Measurements from ENCODE around the gene NCK2. TPM values are rescaled to one million over a fixed set of nuclear protein-coding genes. Genes with fewer than 3 reads are reported as not detected.
A peak's percentile ranks its signal among the peaks of the same experiment; 100 is the strongest.

The NCK2 gene
- total and polyA plus RNA-seq, 10 of the 15 experiments (the other 5 are each of a cell fraction or from before 2014, with no cell fraction given) = 1.2 to 30.9 (median 14.1) TPM

DNA sequence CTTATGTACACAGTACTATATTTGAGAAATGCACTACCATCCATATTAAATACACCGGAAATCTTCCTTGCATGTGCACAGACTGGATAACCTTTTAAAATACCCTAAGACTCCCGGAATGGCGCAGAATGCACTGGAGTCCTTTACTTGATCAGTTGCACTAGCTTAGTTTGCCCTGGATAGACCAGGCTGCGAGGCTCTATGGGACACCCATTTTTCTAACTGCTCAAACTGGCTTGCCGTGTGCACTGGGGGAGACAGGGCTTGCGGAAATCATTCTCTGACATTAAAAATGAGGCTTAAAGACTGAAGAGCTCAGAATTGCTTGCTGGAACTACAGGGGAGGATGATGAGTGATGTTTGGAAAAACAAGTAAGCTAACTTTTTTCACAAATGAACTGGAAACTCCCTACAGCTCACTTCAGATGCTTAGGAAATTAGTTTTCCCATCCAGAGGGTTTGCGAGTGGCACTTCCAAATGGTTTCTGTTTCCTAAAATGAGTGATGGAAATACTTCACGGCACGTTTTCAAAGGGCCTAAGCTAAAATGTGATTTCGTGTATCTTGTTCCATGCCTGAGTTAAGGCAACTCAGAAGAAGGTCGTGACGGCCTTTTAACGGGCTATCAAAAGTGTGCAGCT, 2.7 kb downstream of the NCK2 start:
- H3K4me3 ChIP-seq = peak overlapping the region; percentile 81
- no peaks in the 10 kb centered on the region for H3K27me3 ChIP-seq (replicated peaks in 1 of 2; ENCODE audit: control insufficient read depth in 2 of 2, insufficient read depth in 2 of 2, low read length in 1 of 2)

More for the DNA sequence above, 2.7 kb downstream of the NCK2 start:
- peaks cover 65% of the 10 kb centered on the region for H3K79me2 ChIP-seq (ENCODE audit: control insufficient read depth, insufficient read depth, low read length)
- in situ Hi-C loops (cut with MboI) (no loop called here), intact Hi-C loops (cut with micrococcal nuclease; ENCODE audit: unreplicated experiment) (loop anchor here (2.0 to 10.0 kb wide), 7 partner anchors 55 to 445 kb away; partner anchors contain the start of genes C2orf49 and UXS1)
- no peak overlapping the region for H2AFZ ChIP-seq (ENCODE audit: control insufficient read depth, low read depth, low read length)
- ChIA-PET SMC1A (ENCODE audit: uncharacterized antibody, unreplicated experiment) (interaction anchor here (0.6 to 7.3 kb wide), 27 partner anchors 8 to 354 kb away, joined by 3 to 70 read pairs (median 5); no protein-coding TSS in a partner anchor), CTCF (interaction anchor here (0.6 to 4.2 kb wide), 21 partner anchors 8 to 379 kb away, joined by 3 to 29 read pairs (median 4); no protein-coding TSS in a partner anchor), RAD21 (ENCODE audit: unreplicated experiment) (interaction anchor here (0.9 to 5.1 kb wide), 14 partner anchors 8 to 339 kb away, joined by 3 to 40 read pairs (median 4); no protein-coding TSS in a partner anchor), POLR2A (interaction anchor here (0.9 to 2.7 kb wide), 4 partner anchors 9 to 127 kb away, joined by 4 to 27 read pairs (median 6); no protein-coding TSS in a partner anchor)
- no peaks in the 10 kb centered on the region for H3K9me3 ChIP-seq (replicated peaks; ENCODE audit: control insufficient read depth, insufficient read depth, low read length)
- peaks cover 31% of the 10 kb centered on the region for H3K4me1 ChIP-seq (ENCODE audit: control insufficient read depth, insufficient read depth, low read length)
- ATAC-seq (no peak), FAIRE-seq (no peak), DNase-seq (ENCODE audit: low read depth, low spot score) (no peak)
- H3K36me3 ChIP-seq (ENCODE audit: control insufficient read depth in 2 of 2, insufficient read depth in 2 of 2, low read length in 1 of 2) = no peaks in the 10 kb centered on the region
- H3K4me2 ChIP-seq (ENCODE audit: control insufficient read depth, insufficient read depth) = peak overlapping the region; percentile 97
- H3K9ac ChIP-seq (ENCODE audit: control insufficient read depth, insufficient read depth, low read length) = peak overlapping the region; percentile 92
- TF ChIP-seq JUNB (IDR thresholded peaks at IDR 0.05) (no peak), EZH2 (IDR thresholded peaks at IDR 0.05; ENCODE audit: borderline replicate concordance, control insufficient read depth, low read depth, low read length) (no peak), SPI1 (IDR thresholded peaks at IDR 0.05; ENCODE audit: borderline replicate concordance, insufficient read depth, low read depth, low read length) (no peak), BACH1 (IDR thresholded peaks at IDR 0.05; ENCODE audit: borderline replicate concordance) (no peak), MYB (IDR thresholded peaks at IDR 0.05; ENCODE audit: borderline replicate concordance, low read depth, low read length) (no peak), ZNF622 (IDR thresholded peaks at IDR 0.05) (no peak), NR2C1 (IDR thresholded peaks at IDR 0.05) (no peak), FOXK2 (IDR thresholded peaks at IDR 0.05) (no peak), POU2F2 (IDR thresholded peaks at IDR 0.05; ENCODE audit: borderline replicate concordance, low read depth, low read length) (no peak), BRCA1 (IDR thresholded peaks at IDR 0.05; ENCODE audit: low read depth, low read length) (no peak), ZBED1 (IDR thresholded peaks at IDR 0.05; ENCODE audit: borderline replicate concordance) (no peak), PAX5 (IDR thresholded peaks at IDR 0.05; ENCODE audit: borderline replicate concordance, low read depth, low read length) (no peak)
- TF ChIP-seq, protein P1, sequence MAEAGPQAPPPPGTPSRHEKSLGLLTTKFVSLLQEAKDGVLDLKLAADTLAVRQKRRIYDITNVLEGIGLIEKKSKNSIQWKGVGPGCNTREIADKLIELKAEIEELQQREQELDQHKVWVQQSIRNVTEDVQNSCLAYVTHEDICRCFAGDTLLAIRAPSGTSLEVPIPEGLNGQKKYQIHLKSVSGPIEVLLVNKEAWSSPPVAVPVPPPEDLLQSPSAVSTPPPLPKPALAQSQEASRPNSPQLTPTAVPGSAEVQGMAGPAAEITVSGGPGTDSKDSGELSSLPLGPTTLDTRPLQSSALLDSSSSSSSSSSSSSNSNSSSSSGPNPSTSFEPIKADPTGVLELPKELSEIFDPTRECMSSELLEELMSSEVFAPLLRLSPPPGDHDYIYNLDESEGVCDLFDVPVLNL (IDR thresholded peaks at IDR 0.05; ENCODE audit: low read depth, low read length) = no peak
- TF ChIP-seq, protein P2, sequence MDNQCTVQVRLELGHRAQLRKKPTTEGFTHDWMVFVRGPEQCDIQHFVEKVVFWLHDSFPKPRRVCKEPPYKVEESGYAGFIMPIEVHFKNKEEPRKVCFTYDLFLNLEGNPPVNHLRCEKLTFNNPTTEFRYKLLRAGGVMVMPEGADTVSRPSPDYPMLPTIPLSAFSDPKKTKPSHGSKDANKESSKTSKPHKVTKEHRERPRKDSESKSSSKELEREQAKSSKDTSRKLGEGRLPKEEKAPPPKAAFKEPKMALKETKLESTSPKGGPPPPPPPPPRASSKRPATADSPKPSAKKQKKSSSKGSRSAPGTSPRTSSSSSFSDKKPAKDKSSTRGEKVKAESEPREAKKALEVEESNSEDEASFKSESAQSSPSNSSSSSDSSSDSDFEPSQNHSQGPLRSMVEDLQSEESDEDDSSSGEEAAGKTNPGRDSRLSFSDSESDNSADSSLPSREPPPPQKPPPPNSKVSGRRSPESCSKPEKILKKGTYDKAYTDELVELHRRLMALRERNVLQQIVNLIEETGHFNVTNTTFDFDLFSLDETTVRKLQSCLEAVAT (IDR thresholded peaks at IDR 0.05) = no peak
- TF ChIP-seq, protein P3, sequence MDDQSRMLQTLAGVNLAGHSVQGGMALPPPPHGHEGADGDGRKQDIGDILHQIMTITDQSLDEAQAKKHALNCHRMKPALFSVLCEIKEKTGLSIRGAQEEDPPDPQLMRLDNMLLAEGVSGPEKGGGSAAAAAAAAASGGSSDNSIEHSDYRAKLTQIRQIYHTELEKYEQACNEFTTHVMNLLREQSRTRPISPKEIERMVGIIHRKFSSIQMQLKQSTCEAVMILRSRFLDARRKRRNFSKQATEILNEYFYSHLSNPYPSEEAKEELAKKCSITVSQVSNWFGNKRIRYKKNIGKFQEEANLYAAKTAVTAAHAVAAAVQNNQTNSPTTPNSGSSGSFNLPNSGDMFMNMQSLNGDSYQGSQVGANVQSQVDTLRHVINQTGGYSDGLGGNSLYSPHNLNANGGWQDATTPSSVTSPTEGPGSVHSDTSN (IDR thresholded peaks at IDR 0.05; ENCODE audit: insufficient replicate concordance, low read depth, low read length) = no peak
- no TSS peak for BruUV-seq (replicated peaks)
- 49% methylated on average over 13 of the region's 13 CpGs for whole genome bisulfite sequencing (ENCODE audit: insufficient coverage, insufficient replicate concordance, low lambda C conversion rate, missing lambda C conversion rate)
- peak overlapping the region; percentile 79 for H3K27ac ChIP-seq (ENCODE audit: control insufficient read depth, insufficient read depth)
- H4K20me1 ChIP-seq (ENCODE audit: control insufficient read depth, insufficient read depth) = no peaks in the 10 kb centered on the region; the same call in none of the 2 replicates

All from GM12878 (cell line).